HG02623 (cell line): ENCODE measurements around the gene GRIK1.
"Not testable (repeated sequence)": the region's sequence is repeated elsewhere in the genome, so short reads cannot be mapped to it uniquely, and the experiment has no call there.

Source experiments
- ATAC-seq: cut with Tn5 transposase; IDR thresholded peaks from one replicate; pipeline ENCODE4 v1.9.1; 2021; ENCODE audit warnings: moderate library complexity; ENCODE audit not compliant: unreplicated experiment

Gene GRIK1

DNA sequence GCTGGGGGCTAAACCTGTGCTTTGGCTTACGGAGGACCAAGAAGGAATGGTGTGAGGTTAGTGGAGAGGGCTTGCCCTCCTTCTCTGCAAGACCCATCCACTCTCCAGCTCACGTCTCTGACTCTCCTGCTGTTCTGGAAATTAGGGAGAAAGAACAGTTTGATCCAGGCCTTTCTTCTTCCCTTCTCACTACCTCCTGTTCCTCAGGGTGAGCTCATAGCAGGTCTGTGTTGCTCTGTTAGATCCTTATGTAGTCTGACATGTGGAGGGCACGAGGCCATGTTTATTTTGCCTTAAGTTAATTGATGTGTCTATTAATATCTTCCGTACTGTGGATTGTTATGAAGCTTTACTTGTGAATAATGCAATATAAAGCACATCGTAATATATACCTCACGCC is 315.0 kb downstream of the GRIK1 start:
- ATAC-seq: no peak

GRCh38 chr21:29621525-29621924 is 318.3 kb downstream of the GRIK1 start:
- ATAC-seq: no peak

DNA sequence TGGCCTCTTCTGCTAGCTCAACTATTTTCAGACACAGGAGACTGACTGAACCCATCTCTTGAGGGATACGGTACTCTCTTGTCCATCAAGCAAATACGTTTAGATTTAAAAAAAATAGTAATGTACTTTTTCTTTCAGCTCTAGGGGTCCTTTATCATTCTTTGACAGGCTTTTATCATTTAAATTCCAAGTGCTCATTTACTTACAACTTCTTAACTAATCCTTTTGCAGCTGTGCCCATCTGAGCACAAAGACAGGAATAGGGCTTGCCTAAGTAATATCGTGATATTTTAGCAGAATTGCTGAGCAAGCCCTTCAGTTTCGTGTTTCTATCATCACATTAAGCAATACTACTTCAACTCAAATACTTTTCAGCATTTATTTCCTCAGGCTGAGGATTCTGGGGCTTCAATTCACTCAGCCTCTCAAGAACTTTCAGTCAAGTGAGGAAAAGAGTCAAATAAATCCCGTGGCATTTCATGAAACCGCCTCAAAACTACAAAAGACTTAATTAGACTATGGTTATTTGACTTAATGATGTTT is 323.5 kb downstream of the GRIK1 start:
- no peak for ATAC-seq

- ATAC-seq: no peak
Observed at GRCh38 chr21:29613877-29614276, 325.9 kb downstream of the GRIK1 start.

DNA sequence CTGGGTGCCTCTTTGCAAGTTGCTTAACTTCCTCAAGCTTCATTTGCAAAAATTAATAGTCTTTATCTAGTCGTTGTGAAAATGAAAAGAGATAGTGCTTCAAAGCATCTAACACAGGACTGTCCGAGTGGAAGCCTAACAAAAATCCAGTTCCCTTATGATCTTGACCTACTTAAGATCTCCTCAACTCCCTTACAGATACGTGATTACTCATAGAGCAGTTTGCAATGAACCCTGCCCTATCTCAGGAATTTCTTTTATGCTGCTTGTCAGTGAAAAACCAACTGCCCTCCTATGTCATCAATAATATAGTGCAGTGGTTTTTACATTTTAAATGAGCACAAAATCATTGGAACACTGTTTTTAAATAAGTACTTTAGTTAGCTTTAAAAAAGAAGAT is 326.8 kb downstream of the GRIK1 start:
- no peak for ATAC-seq

DNA sequence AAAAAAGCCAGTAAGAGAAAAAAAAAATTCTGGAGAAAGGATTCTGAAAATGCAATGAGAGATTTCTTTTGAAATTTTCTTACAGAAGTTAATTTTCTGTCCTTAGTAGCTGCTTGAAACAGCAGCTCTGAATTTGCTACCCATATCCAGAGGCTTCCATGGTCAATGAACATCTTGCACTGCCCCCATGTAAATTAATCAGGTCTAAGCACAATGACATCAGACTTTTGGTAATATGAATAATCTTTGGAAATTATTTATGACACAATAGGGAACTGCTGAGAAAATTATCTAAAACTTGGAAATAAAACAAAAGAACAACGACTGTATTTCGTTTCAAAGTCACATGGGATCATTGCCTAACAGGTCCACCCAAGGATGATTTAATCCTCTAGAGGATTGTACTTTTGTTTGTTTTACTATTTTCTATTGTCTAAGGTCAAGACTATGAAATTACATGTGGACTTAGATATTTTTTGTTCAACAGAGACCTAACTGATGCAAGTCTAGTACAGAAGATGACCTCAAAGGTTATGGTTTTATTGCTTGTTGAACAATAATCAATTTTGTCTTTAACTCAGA is 328.9 kb downstream of the GRIK1 start:
- ATAC-seq: no peak

GRCh38 chr21:29606613-29607012 is 333.2 kb downstream of the GRIK1 start:
- ATAC-seq: no peak

GRCh38 chr21:29605219-29605618 is 334.6 kb downstream of the GRIK1 start:
- ATAC-seq: not testable (repeated sequence)

DNA sequence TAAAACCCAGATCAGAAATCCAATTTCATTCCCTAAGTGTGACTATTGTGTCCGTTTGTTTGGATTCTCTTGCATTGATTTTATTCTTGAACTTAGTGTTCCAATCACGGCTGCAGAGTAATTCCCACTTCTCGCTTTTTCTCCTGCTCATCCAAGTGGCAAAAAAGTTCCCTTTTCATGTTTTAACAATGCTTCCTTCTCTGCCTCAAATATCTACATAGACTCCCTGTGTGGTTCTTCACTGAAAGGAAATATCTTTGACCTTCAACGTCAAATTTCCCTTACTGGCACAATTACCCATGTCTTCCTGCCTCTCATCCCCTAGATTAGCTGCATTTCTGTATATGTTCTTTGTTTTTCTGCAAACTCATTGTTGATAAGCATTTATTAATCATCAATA is 335.7 kb downstream of the GRIK1 start:
- no peak for ATAC-seq

DNA sequence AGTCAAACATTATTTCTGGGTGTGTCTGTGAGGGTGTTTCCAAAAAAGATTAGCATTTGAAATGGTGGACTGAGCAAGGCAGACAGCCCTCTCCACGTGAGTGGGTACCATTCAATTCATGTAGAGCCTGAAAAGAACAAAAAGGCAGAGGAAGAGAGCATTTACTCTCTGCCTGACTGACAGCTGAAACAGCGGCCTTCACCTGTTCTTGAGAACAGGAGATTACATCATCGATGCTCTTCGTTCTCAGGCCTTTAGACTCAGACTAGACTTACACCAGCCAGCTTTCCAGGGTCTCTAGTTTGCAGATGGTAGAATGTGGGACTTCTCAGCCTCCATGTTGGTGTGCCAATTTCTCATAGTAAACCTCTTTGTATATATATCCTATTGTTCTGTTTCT is 338.7 kb downstream of the GRIK1 start:
- ATAC-seq: no peak

GRCh38 chr21:29586696-29587095 is 353.1 kb downstream of the GRIK1 start:
- no peak for ATAC-seq

DNA sequence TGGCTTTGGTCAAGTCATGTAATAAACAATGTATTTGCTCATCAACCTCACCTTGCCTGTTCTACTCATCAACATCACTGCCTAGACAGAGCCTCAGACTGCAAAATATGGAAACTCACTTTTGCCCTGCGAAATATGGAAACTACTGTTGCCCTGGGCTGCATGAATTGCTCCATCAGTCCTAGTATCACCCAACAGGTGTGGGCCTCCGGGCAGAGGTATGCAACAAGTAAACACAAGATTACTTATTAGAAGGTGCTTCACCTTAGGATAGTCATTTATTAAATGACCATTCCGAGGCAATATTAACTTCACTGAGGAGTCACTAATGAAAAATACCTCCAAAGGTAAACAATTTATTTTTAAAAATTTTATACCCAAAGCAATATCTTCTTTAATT is 354.3 kb downstream of the GRIK1 start:
- no peak for ATAC-seq

DNA sequence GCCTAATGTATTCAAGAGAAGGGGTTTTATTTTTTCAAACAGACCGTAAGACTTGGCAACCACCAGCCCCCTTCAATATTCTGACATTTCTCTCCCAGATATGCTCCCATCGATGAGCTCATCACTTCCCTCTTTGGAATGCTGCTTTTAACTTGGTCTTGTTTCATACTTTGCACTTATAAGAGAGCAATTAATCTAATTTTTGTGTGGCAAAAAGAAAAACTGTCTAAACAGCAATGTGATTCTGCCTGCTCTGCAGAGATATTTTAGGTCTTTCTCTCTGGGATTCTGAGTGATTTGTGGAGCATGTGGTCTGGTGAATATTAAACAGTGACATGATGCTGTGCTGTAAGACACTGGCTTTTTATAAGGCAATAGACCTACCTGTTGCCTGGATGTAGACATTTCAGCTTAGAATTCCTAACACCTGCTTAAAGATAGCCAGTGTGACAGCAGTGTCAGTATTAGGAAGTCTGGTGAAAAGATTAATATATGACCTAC is 356.3 kb downstream of the GRIK1 start:
- ATAC-seq: no peak

DNA sequence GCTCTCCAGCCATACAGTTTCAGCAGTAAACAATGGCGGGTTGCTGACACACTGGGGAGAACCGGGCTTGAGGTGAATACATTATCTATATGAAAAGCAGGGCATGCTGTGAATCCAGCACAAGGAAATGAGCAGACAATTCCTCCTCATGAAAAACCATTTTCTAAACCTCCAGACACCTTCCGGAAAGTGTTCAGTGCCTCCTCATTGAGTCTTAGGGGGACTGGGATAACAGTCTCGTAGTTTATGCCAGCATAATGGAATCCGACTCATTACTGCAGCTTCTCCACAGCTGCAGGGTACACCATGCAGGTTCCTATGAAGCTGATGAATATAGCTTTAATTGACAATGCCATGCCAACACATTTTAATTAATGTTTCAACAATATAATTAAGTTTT is 356.9 kb downstream of the GRIK1 start:
- no peak for ATAC-seq

GRCh38 chr21:29581393-29581792 is 358.4 kb downstream of the GRIK1 start:
- no peak for ATAC-seq

GRCh38 chr21:29580732-29581285 is 359.0 kb downstream of the GRIK1 start:
- ATAC-seq: no peak

- ATAC-seq: no peak
Observed at GRCh38 chr21:29578306-29578705, 361.5 kb downstream of the GRIK1 start.

GRCh38 chr21:29571949-29572348 is 367.8 kb downstream of the GRIK1 start:
- no peak for ATAC-seq

DNA sequence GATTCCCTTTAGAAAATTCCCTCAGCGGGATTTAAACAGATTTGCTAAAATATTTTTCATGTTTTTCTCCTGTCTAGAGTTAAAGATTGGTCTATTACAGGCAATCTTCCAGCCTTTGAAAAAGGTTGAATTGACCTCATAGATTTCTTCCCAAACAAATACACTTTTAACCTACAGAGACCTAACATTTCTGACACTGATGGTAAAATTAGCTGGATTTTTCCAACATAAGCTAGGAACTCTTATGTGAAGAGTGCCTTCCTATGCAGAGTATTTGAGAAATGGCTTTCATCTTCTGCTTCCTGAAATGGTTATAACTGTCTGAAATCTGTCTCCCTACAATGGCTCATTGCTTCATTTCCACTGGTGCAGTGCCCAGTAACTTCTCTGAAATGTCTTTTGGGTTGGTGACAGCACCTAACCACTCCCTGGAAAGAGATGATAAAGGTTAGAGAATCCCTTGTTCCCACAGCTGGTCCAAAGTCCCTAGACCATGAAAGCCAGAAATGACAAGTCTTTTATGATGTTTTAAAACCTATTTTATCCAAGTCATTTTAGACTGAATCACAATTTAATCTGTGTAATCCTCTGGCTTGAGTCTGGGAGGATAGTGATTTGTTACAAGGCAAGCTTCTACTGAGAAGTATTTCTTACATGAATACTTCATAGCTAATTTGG is 371.6 kb downstream of the GRIK1 start:
- ATAC-seq: no peak

GRCh38 chr21:29557931-29558725 is 381.7 kb downstream of the GRIK1 start:
- ATAC-seq: no peak

- no peak for ATAC-seq
Observed at GRCh38 chr21:29557200-29557599, 382.6 kb downstream of the GRIK1 start.
